Tibial nerve (tissue), 4 donors: ENCODE measurements around the gene ZNF124. TPM values are rescaled to one million over a fixed set of nuclear protein-coding genes. Genes with fewer than 3 reads are reported as not detected.

ENCODE experiments used
- DNase-seq, 2 donors: peaks; one replicate each; pipeline ENCODE4 v3.0.0-alpha.2; 2019; ENCODE audit warnings: low spot score in 2 of 2
- H3K27ac ChIP-seq, 4 donors: fragments of 200-600 bp; sonication (generic) in 3 of 4; one replicate each; pipeline ENCODE4 v1.5.1; 2017 to 2019; ENCODE audit warnings: mild to moderate bottlenecking in 1 of 4
- H3K27me3 ChIP-seq, 2 donors: fragments of 200-600 bp; sonication (generic) in 1 of 2; one replicate each; pipeline versions ENCODE4 v1.5.1 to v1.6.0; 2017 to 2019
- H3K36me3 ChIP-seq, 3 donors: fragments of 200-600 bp; sonication (generic); one replicate each; pipeline ENCODE4 v1.5.1; 2018 to 2019
- H3K4me1 ChIP-seq, 4 donors: fragments of 200-600 bp; sonication (generic) in 3 of 4; one replicate each; pipeline ENCODE4 v1.5.1; 2017 to 2019
- H3K4me3 ChIP-seq, 4 donors: fragments of 200-600 bp; sonication (generic) in 3 of 4; one replicate each; pipeline ENCODE4 v1.5.1; 2017 to 2019; ENCODE audit warnings: mild to moderate bottlenecking in 1 of 4, moderate library complexity in 1 of 4
- H3K9me3 ChIP-seq, 4 donors: fragments of 200-600 bp; sonication (generic) in 3 of 4; one replicate each; pipeline ENCODE4 v1.5.1; 2017 to 2019
- CTCF ChIP-seq, 5 experiments: fragments of 200-600 bp in 3 of 5; fragments of 450-650 bp in 2 of 5; sonication (generic) in 3 of 5; IDR thresholded peaks; one replicate each; pipeline ENCODE4 v1.5.1; 2016 to 2019; ENCODE audit warnings: antibody characterized with exemption in 5 of 5, mild to moderate bottlenecking in 3 of 5, moderate library complexity in 2 of 5
- EP300 ChIP-seq, 2 donors: sonication (generic); formaldehyde crosslinking; IDR thresholded peaks; one replicate each; pipeline ENCODE4 v1.6.1; 2017; ENCODE audit warnings: antibody characterized with exemption in 2 of 2, mild to moderate bottlenecking in 1 of 2
- POLR2A ChIP-seq, 2 donors: fragments of 450-650 bp; IDR thresholded peaks; one replicate each; pipeline ENCODE4 v1.6.1; 2017; ENCODE audit warnings: antibody characterized with exemption in 2 of 2, mild to moderate bottlenecking in 2 of 2, moderate library complexity in 2 of 2
- WGBS, 2 donors: methylation state at CpG; one replicate each; pipeline ENCODE4 v1.1.5; 2018; 5-methylcytosine and 5-hydroxymethylcytosine counted together
- total RNA-seq, 4 donors: library from RNA; depleted of rRNA; stranded (reverse); fragments of >200 nt; gene quantifications; one replicate each; pipeline ENCODE4 v1.1.0, GENCODE V29; 2016

The ZNF124 gene
- total RNA-seq, 4 donors from 2014 or later: 11.1 to 34.1 (median 15.6) TPM

- H3K4me3 ChIP-seq: no peak overlapping the region
- H3K36me3 ChIP-seq: peaks cover 0 to under 1% (median 0%) of the 10 kb centered on the region in 3 donors
- WGBS, 2 donors: 61 to 83% methylated on average over 5 of the region's 5 CpGs
- peaks cover 0 to 34% (median 16%) of the 10 kb centered on the region in 4 donors for H3K4me1 ChIP-seq
- no peak for TF ChIP-seq CTCF (IDR thresholded peaks at IDR 0.05)
- TF ChIP-seq EP300 (IDR thresholded peaks at IDR 0.05): no peak
- TF ChIP-seq POLR2A (IDR thresholded peaks at IDR 0.05): no peak
- H3K27me3 ChIP-seq: no peaks in the 10 kb centered on the region
- no peak for DNase-seq
- H3K27ac ChIP-seq: no peak overlapping the region
- H3K9me3 ChIP-seq: no peaks in the 10 kb centered on the region
Observed at GRCh38 chr1:247212012-247212411, 40.2 kb upstream of the ZNF124 start.

- Histone ChIP-seq H3K9me3 (no peaks in the 10 kb centered on the region), H3K4me1 (peaks cover 0 to 34% (median 16%) of the 10 kb centered on the region in 4 donors), H3K4me3 (peak overlapping the region in 1 of 4 donors; percentile 98), H3K27ac (peak overlapping the region in 3 of 4 donors; percentile 59 to 94 (median 92)), H3K27me3 (no peaks in the 10 kb centered on the region), H3K36me3 (peaks cover 0 to 7% (median 0%) of the 10 kb centered on the region in 3 donors)
- 56 to 70% methylated on average over 7 of the region's 7 CpGs for WGBS, 2 donors
- no peak for DNase-seq
- TF ChIP-seq POLR2A (IDR thresholded peaks at IDR 0.05) (no peak), EP300 (IDR thresholded peaks at IDR 0.05) (no peak)
Observed at GRCh38 chr1:247211339-247211738, 39.5 kb upstream of the ZNF124 start.

GRCh38 chr1:247210376-247211117, 38.7 kb upstream of the ZNF124 start:
- Histone ChIP-seq H3K27ac (peak overlapping the region; percentile 41 to 94 (median 90)), H3K4me3 (peak overlapping the region; percentile 88 to 98 (median 92)), H3K9me3 (no peaks in the 10 kb centered on the region), H3K4me1 (peaks cover 0 to 34% (median 16%) of the 10 kb centered on the region in 4 donors), H3K27me3 (no peaks in the 10 kb centered on the region), H3K36me3 (peaks cover 0 to 14% (median 0%) of the 10 kb centered on the region in 3 donors)
- DNase-seq: peak; percentile 98
- WGBS, 2 donors: 0 to 2% methylated on average over 32 to 41 of the region's 49 CpGs
- TF ChIP-seq CTCF (IDR thresholded peaks at IDR 0.05): no peak
- peak in 1 of 2 donors; percentile 87 for TF ChIP-seq EP300 (IDR thresholded peaks at IDR 0.05)
- TF ChIP-seq POLR2A (IDR thresholded peaks at IDR 0.05): peak; percentile 54 to 75

- peaks cover 0 to 34% (median 16%) of the 10 kb centered on the region in 4 donors for H3K4me1 ChIP-seq
- no peaks in the 10 kb centered on the region for H3K9me3 ChIP-seq
- peak overlapping the region; percentile 88 to 98 (median 92) for H3K4me3 ChIP-seq
- 3 to 4% methylated on average over 5 of the region's 5 CpGs for WGBS, 2 donors
- no peak for DNase-seq
- TF ChIP-seq EP300 (IDR thresholded peaks at IDR 0.05): no peak
- H3K36me3 ChIP-seq: peaks cover 0 to 14% (median 0%) of the 10 kb centered on the region in 3 donors
- H3K27ac ChIP-seq: peak overlapping the region; percentile 41 to 94 (median 90)
- no peaks in the 10 kb centered on the region for H3K27me3 ChIP-seq
Observed at GRCh38 chr1:247210062-247210375, 38.2 kb upstream of the ZNF124 start.

GRCh38 chr1:247209396-247209795, 37.6 kb upstream of the ZNF124 start:
- Histone ChIP-seq H3K27me3 (no peaks in the 10 kb centered on the region), H3K36me3 (peaks cover 0 to 14% (median 0%) of the 10 kb centered on the region in 3 donors), H3K4me3 (peak overlapping the region in 3 of 4 donors; percentile 88 to 98 (median 92)), H3K27ac (no peak overlapping the region), H3K9me3 (no peaks in the 10 kb centered on the region), H3K4me1 (peaks cover 0 to 35% (median 16%) of the 10 kb centered on the region in 4 donors)
- TF ChIP-seq CTCF (IDR thresholded peaks at IDR 0.05): no peak
- no peak for TF ChIP-seq EP300 (IDR thresholded peaks at IDR 0.05)
- TF ChIP-seq POLR2A (IDR thresholded peaks at IDR 0.05): no peak
- no peak for DNase-seq
- WGBS, 2 donors: 33 to 55% methylated on average over 2 of the region's 2 CpGs

GRCh38 chr1:247204177-247204647, 32.4 kb upstream of the ZNF124 start:
- Histone ChIP-seq H3K36me3 (peaks cover under 1 to 62% (median 2%) of the 10 kb centered on the region in 3 donors), H3K4me3 (no peak overlapping the region), H3K4me1 (peaks cover 0 to 20% (median 5%) of the 10 kb centered on the region in 4 donors), H3K27me3 (no peaks in the 10 kb centered on the region), H3K27ac (no peak overlapping the region), H3K9me3 (no peaks in the 10 kb centered on the region)
- TF ChIP-seq EP300 (IDR thresholded peaks at IDR 0.05) (no peak), CTCF (IDR thresholded peaks at IDR 0.05) (no peak), POLR2A (IDR thresholded peaks at IDR 0.05) (no peak)
- no peak for DNase-seq
- 71 to 72% methylated on average over 7 of the region's 7 CpGs for WGBS, 2 donors
